ENCODE results near the gene CYP2D6. TPM values are rescaled to one million over a fixed set of nuclear protein-coding genes. Genes with fewer than 3 reads are reported as not detected.

The CYP2D6 gene
- total and polyA plus RNA-seq, 2 of the 13 experiments (the other 11 are each of a cell fraction or from before 2014, with no cell fraction given), result 1.0 to 3.7 TPM

DNA sequence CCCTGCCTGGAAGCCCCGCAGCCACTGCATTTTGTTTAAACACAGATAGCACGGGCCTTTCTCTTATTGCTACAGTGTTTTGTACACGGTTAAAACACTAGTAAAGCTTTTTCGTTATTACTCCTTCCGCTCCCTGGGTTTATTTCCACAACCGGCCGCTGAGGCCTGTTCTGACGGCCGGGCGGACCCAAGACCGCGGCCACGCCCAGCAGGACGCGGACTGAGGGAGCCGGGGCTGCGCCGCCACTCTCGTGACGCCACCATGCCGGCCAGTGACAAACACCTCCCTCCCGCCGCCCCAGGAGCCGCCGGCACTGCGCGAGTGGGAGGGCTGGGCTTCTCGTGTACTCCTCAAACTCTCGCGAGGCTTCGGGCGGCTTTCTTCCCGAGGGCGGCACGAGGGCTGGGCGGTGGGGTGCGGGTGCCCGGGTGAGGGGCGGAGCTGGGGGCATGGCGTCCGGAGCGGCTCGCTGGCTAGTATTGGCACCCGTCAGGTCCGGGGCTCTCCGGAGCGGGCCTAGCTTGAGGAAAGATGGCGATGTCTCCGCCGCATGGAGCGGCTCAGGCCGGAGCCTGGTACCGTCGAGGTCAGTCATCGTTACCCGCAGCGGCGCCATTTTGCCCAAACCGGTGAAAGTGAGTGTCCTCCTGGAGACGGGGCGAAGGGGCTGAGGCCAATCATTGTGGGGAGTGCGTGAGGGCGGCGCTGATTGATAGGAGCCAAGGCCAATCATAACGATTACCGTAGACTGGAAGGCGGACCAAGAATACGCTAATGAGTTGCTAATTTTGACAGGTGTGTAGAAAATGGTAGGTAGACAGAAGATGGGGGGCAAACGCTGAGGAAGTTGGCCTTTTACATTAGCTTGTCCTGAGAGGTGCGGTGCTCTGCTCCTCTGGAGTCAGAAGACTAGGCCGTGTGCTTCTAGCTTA, 51.0 kb downstream of the CYP2D6 start, which contains the start of gene SMDT1 (continued):
- no peak for TF ChIP-seq FOXM1 (CRISPR knock-in tag; IDR thresholded peaks at IDR 0.05)
- TF ChIP-seq ZNF451 (CRISPR knock-in tag; IDR thresholded peaks at IDR 0.05), result peak; percentile 78; the same call in 1 of the 2 replicates
- peak; percentile 77 for TF ChIP-seq SALL1 (CRISPR knock-in tag; IDR thresholded peaks at IDR 0.05)
- TF ChIP-seq ZFP37 (CRISPR knock-in tag; IDR thresholded peaks at IDR 0.05; ENCODE audit: borderline replicate concordance), result 0 out of 2 replicates have a peak, but pooled peaks have one; percentile 31
- peak; percentile 89 for TF ChIP-seq ZNF607 (CRISPR knock-in tag; IDR thresholded peaks at IDR 0.05; ENCODE audit: borderline replicate concordance)
- TF ChIP-seq, protein P1, sequence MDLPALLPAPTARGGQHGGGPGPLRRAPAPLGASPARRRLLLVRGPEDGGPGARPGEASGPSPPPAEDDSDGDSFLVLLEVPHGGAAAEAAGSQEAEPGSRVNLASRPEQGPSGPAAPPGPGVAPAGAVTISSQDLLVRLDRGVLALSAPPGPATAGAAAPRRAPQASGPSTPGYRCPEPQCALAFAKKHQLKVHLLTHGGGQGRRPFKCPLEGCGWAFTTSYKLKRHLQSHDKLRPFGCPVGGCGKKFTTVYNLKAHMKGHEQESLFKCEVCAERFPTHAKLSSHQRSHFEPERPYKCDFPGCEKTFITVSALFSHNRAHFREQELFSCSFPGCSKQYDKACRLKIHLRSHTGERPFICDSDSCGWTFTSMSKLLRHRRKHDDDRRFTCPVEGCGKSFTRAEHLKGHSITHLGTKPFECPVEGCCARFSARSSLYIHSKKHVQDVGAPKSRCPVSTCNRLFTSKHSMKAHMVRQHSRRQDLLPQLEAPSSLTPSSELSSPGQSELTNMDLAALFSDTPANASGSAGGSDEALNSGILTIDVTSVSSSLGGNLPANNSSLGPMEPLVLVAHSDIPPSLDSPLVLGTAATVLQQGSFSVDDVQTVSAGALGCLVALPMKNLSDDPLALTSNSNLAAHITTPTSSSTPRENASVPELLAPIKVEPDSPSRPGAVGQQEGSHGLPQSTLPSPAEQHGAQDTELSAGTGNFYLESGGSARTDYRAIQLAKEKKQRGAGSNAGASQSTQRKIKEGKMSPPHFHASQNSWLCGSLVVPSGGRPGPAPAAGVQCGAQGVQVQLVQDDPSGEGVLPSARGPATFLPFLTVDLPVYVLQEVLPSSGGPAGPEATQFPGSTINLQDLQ (CRISPR knock-in tag; IDR thresholded peaks at IDR 0.05), result no peak
- 0 out of 2 replicates have a peak, but pooled peaks have one; percentile 42 for TF ChIP-seq ZNF234 (CRISPR knock-in tag; conservative IDR thresholded peaks at IDR 0.05)
- no peak for TF ChIP-seq ZSCAN22 (CRISPR knock-in tag; IDR thresholded peaks at IDR 0.05)
- TF ChIP-seq ZNF772 (CRISPR knock-in tag; IDR thresholded peaks at IDR 0.05), result no peak
- TF ChIP-seq, protein P2, sequence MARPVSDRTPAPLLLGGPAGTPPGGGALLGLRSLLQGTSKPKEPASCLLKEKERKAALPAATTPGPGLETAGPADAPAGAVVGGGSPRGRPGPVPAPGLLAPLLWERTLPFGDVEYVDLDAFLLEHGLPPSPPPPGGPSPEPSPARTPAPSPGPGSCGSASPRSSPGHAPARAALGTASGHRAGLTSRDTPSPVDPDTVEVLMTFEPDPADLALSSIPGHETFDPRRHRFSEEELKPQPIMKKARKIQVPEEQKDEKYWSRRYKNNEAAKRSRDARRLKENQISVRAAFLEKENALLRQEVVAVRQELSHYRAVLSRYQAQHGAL (CRISPR knock-in tag; IDR thresholded peaks at IDR 0.05; ENCODE audit: not compliant biosample characterization), result no peak
- no peak for TF ChIP-seq DPF2 (CRISPR knock-in tag; IDR thresholded peaks at IDR 0.05; ENCODE audit: borderline replicate concordance, low read depth)
- TF ChIP-seq ESRRA (CRISPR knock-in tag; IDR thresholded peaks at IDR 0.05; ENCODE audit: low read depth), result no peak
- TF ChIP-seq ZBTB1 (CRISPR knock-in tag; IDR thresholded peaks at IDR 0.05; ENCODE audit: borderline replicate concordance), result no peak; the same call in 1 of the 2 replicates
- TF ChIP-seq ZSCAN25 (CRISPR knock-in tag; IDR thresholded peaks at IDR 0.05), result peak; percentile 78
- TF ChIP-seq ZNF3 (CRISPR knock-in tag; IDR thresholded peaks at IDR 0.05), result no peak
- TF ChIP-seq RFX1 (IDR thresholded peaks at IDR 0.05), result peak; percentile 5; the same call in 1 of the 2 replicates
- TF ChIP-seq, protein P3, sequence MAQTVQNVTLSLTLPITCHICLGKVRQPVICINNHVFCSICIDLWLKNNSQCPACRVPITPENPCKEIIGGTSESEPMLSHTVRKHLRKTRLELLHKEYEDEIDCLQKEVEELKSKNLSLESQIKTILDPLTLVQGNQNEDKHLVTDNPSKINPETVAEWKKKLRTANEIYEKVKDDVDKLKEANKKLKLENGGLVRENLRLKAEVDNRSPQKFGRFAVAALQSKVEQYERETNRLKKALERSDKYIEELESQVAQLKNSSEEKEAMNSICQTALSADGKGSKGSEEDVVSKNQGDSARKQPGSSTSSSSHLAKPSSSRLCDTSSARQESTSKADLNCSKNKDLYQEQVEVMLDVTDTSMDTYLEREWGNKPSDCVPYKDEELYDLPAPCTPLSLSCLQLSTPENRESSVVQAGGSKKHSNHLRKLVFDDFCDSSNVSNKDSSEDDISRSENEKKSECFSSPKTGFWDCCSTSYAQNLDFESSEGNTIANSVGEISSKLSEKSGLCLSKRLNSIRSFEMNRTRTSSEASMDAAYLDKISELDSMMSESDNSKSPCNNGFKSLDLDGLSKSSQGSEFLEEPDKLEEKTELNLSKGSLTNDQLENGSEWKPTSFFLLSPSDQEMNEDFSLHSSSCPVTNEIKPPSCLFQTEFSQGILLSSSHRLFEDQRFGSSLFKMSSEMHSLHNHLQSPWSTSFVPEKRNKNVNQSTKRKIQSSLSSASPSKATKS (CRISPR knock-in tag; IDR thresholded peaks at IDR 0.05), result no peak
- TF ChIP-seq ZFYVE20 (CRISPR knock-in tag; IDR thresholded peaks at IDR 0.05; ENCODE audit: borderline replicate concordance, low read depth), result no peak
- TF ChIP-seq, protein P4, sequence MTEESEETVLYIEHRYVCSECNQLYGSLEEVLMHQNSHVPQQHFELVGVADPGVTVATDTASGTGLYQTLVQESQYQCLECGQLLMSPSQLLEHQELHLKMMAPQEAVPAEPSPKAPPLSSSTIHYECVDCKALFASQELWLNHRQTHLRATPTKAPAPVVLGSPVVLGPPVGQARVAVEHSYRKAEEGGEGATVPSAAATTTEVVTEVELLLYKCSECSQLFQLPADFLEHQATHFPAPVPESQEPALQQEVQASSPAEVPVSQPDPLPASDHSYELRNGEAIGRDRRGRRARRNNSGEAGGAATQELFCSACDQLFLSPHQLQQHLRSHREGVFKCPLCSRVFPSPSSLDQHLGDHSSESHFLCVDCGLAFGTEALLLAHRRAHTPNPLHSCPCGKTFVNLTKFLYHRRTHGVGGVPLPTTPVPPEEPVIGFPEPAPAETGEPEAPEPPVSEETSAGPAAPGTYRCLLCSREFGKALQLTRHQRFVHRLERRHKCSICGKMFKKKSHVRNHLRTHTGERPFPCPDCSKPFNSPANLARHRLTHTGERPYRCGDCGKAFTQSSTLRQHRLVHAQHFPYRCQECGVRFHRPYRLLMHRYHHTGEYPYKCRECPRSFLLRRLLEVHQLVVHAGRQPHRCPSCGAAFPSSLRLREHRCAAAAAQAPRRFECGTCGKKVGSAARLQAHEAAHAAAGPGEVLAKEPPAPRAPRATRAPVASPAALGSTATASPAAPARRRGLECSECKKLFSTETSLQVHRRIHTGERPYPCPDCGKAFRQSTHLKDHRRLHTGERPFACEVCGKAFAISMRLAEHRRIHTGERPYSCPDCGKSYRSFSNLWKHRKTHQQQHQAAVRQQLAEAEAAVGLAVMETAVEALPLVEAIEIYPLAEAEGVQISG (CRISPR knock-in tag; IDR thresholded peaks at IDR 0.05), result peak; percentile 75

Data from HepG2 (cell line).